Hepatocyte (in vitro differentiated cells): ENCODE data around the gene PBX3. TPM values are rescaled to one million over a fixed set of nuclear protein-coding genes. Genes with fewer than 3 reads are reported as not detected.

Experiments
- DNase-seq: peaks from one replicate; pipeline ENCODE4 v3.0.0-alpha.2; 2016; ENCODE audit warnings: low spot score
- H2AFZ ChIP-seq: fragments of 200-600 bp; sonication (generic); 2 replicates; pipeline ENCODE4 v1.6.0; 2016; ENCODE audit warnings: antibody characterized with exemption, mild to moderate bottlenecking
- H3K27ac ChIP-seq: fragments of 200-600 bp; sonication (generic); 2 replicates; pipeline ENCODE4 v1.5.1; 2016; ENCODE audit warnings: mild to moderate bottlenecking
- H3K27me3 ChIP-seq: fragments of 200-600 bp; sonication (generic); 2 replicates; pipeline ENCODE4 v1.6.1; 2016
- H3K36me3 ChIP-seq: fragments of 200-600 bp; sonication (generic); replicated peaks from 2 replicates; pipeline ENCODE4 v1.5.1; 2016; ENCODE audit warnings: low read depth; ENCODE audit not compliant: insufficient read depth
- H3K4me1 ChIP-seq: fragments of 200-600 bp; sonication (generic); 2 replicates; pipeline ENCODE4 v1.5.1; 2016; ENCODE audit warnings: mild to moderate bottlenecking, moderate library complexity; ENCODE audit not compliant: insufficient read depth
- H3K4me2 ChIP-seq: fragments of 200-600 bp; sonication (generic); 2 replicates; pipeline ENCODE4 v1.6.0; 2016
- H3K4me3 ChIP-seq: fragments of 200-600 bp; sonication (generic); 2 replicates; pipeline ENCODE4 v1.5.1; 2016; ENCODE audit warnings: mild to moderate bottlenecking
- H3K79me2 ChIP-seq: fragments of 200-600 bp; sonication (generic); 2 replicates; pipeline ENCODE4 v1.6.0; 2017; ENCODE audit warnings: mild to moderate bottlenecking
- H3K9me2 ChIP-seq: fragments of 200-600 bp; sonication (generic); replicated peaks from 2 replicates; pipeline ENCODE4 v1.6.0; 2017; ENCODE audit warnings: mild to moderate bottlenecking; ENCODE audit not compliant: insufficient read depth
- H3K9me3 ChIP-seq: fragments of 200-600 bp; sonication (generic); 2 replicates; pipeline ENCODE4 v1.5.1; 2016; ENCODE audit warnings: low read depth, mild to moderate bottlenecking
- H4K20me1 ChIP-seq: fragments of 200-600 bp; sonication (generic); 2 replicates; pipeline ENCODE4 v1.6.0; 2016; ENCODE audit warnings: mild to moderate bottlenecking; ENCODE audit not compliant: insufficient read depth, poor library complexity, severe bottlenecking
- EZH2 ChIP-seq: fragments of 200-600 bp; sonication (generic); IDR thresholded peaks from 2 replicates; pipeline ENCODE4 v1.6.1; 2016; ENCODE audit warnings: antibody characterized with exemption, mild to moderate bottlenecking, borderline replicate concordance
- EZH2phosphoT487 ChIP-seq: fragments of 200-600 bp; sonication (generic); IDR thresholded peaks from one replicate; pipeline ENCODE4 v1.6.1; 2018; ENCODE audit warnings: antibody characterized with exemption, mild to moderate bottlenecking, low read depth, moderate library complexity; ENCODE audit not compliant: unreplicated experiment, severe bottlenecking
- whole genome bisulfite sequencing: methylation state at CpG from one replicate; pipeline ENCODE4 v1.1.6; 2016; ENCODE audit warnings: low lambda C conversion rate; ENCODE audit errors: missing lambda C conversion rate; 5-methylcytosine and 5-hydroxymethylcytosine counted together
- polyA plus RNA-seq: library from polyadenylated mRNA; unstranded; fragments of >200 nt; fragmentation: Nextera tagmentation; extraction: Ambion mirVana; gene quantifications from 2 replicates; pipeline ENCODE4 v1.2.1, GENCODE V29; 2016
- total RNA-seq: library from RNA; depleted of rRNA; stranded (reverse); fragments of >200 nt; gene quantifications from 2 replicates; pipeline ENCODE4 v1.2.3, GENCODE V29; 2014
- TF ChIP-seq, protein P1 (sequence below): fragments of 200-600 bp; sonication (generic); IDR thresholded peaks from 2 replicates; pipeline ENCODE4 v1.5.1; 2016; ENCODE audit warnings: antibody characterized with exemption, mild to moderate bottlenecking; ENCODE audit not compliant: poor library complexity

The PBX3 gene
- total and polyA plus RNA-seq, 2 experiments from 2014 or later: 15.9 to 23.3 TPM

DNA sequence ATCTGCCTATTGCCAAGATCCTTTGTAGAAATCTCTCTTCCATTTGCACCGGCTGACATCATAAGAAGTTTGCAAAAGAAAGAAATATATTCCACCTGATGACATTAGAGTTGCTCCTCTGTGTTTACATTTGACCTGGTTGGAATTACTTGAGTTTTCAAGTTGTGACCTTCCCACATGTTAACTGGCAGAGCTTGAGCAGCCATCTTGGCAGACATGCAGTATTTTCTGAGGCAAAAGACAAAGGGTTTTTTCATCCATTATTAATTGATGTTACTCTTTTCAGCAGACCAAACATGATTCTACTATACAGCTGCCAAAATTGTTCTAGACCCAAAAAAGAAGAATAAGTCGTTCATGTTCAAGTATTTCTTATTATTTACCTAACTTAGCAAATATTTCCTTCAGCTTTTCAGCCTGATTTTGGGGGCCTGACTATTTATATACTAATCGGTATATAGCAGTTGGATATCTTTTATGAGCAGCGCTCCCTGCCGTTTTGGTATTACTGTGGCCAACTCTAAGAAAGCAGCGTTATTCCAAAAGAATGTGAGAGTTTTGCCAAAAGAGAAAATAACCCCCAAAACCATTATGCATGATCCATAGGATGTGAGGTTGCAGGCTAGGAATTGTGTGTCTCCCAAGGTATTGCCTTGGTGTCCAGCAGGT, 212.9 kb downstream of the PBX3 start:
- no peaks in the 10 kb centered on the region for H3K9me3 ChIP-seq
- H3K27ac ChIP-seq: no peak overlapping the region
- no peaks in the 10 kb centered on the region for H3K36me3 ChIP-seq
- H3K4me2 ChIP-seq: no peak overlapping the region
- no peak for TF ChIP-seq EZH2
- TF ChIP-seq, protein P1, sequence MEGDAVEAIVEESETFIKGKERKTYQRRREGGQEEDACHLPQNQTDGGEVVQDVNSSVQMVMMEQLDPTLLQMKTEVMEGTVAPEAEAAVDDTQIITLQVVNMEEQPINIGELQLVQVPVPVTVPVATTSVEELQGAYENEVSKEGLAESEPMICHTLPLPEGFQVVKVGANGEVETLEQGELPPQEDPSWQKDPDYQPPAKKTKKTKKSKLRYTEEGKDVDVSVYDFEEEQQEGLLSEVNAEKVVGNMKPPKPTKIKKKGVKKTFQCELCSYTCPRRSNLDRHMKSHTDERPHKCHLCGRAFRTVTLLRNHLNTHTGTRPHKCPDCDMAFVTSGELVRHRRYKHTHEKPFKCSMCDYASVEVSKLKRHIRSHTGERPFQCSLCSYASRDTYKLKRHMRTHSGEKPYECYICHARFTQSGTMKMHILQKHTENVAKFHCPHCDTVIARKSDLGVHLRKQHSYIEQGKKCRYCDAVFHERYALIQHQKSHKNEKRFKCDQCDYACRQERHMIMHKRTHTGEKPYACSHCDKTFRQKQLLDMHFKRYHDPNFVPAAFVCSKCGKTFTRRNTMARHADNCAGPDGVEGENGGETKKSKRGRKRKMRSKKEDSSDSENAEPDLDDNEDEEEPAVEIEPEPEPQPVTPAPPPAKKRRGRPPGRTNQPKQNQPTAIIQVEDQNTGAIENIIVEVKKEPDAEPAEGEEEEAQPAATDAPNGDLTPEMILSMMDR: no peak
- TF ChIP-seq EZH2phosphoT487: no peak
- no peak overlapping the region for H2AFZ ChIP-seq
- no peak overlapping the region for H3K4me3 ChIP-seq
- no peaks in the 10 kb centered on the region for H3K4me1 ChIP-seq
- DNase-seq: no peak
- no peaks in the 10 kb centered on the region for H3K9me2 ChIP-seq
- H3K27me3 ChIP-seq: no peaks in the 10 kb centered on the region
- 90% methylated on average over 6 of the region's 6 CpGs for WGBS
- H3K79me2 ChIP-seq: no peaks in the 10 kb centered on the region
- no peaks in the 10 kb centered on the region for H4K20me1 ChIP-seq

DNA sequence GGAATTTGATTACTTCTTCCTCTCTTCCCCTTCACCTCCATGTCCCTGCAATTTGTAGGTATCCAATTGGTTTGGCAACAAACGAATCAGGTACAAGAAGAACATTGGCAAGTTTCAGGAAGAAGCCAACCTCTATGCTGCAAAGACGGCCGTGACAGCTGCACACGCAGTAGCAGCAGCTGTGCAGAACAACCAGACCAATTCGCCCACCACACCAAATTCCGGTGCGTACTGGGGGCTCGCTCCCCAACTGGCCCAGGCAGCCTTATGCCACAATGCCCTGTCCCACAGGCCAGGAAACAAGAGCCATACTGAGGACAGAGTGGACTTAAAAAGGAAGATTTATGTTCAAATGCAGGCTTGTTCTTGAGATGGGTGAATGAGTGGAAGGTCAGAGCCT, 213.5 kb downstream of the PBX3 start:
- 90% methylated on average over 8 of the region's 8 CpGs for WGBS
- Histone ChIP-seq H3K4me1 (no peaks in the 10 kb centered on the region), H3K4me3 (no peak overlapping the region), H2AFZ (no peak overlapping the region), H3K9me2 (no peaks in the 10 kb centered on the region), H3K27ac (no peak overlapping the region), H3K9me3 (no peaks in the 10 kb centered on the region), H3K27me3 (no peaks in the 10 kb centered on the region), H3K79me2 (no peaks in the 10 kb centered on the region), H3K36me3 (no peaks in the 10 kb centered on the region), H3K4me2 (no peak overlapping the region), H4K20me1 (no peaks in the 10 kb centered on the region)
- TF ChIP-seq EZH2phosphoT487 (no peak), EZH2 (no peak)
- TF ChIP-seq, protein P1: no peak
- DNase-seq: no peak

DNA sequence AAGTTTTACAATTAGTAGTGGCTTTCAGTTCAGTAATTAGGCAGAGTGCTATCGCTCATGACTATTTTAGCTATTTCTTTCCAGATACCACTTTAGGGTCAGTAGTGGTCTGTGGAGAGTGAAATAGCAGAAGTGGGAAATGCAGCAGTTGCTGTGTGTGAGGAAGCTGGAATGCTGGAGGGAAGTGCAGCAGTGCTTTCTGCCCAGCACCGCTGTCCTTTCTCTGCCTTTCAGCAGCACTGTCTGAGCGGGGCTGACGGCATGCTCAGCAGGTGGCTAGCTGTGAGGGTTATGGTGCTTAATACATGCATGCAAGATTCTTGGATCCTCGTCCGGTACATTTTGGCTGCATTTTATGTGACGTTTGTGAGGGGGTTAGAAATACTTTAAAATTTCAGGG, 213.9 kb downstream of the PBX3 start:
- Histone ChIP-seq H3K27ac (no peak overlapping the region), H4K20me1 (no peaks in the 10 kb centered on the region), H3K4me3 (no peak overlapping the region), H3K4me2 (no peak overlapping the region), H3K36me3 (no peaks in the 10 kb centered on the region), H3K4me1 (no peaks in the 10 kb centered on the region), H3K79me2 (no peaks in the 10 kb centered on the region), H3K9me3 (no peaks in the 10 kb centered on the region), H2AFZ (no peak overlapping the region), H3K9me2 (no peaks in the 10 kb centered on the region), H3K27me3 (no peaks in the 10 kb centered on the region)
- 83% methylated on average over 7 of the region's 7 CpGs for WGBS
- TF ChIP-seq, protein P1: no peak
- TF ChIP-seq EZH2: no peak
- no peak for TF ChIP-seq EZH2phosphoT487
- DNase-seq: no peak
